ENCODE data around the gene YWHAG. TPM values are rescaled to one million over a fixed set of nuclear protein-coding genes. Genes with fewer than 3 reads are reported as not detected.

Gene YWHAG
- total RNA-seq, 2 experiments from 2014 or later = 42.6 to 126 TPM

DNA sequence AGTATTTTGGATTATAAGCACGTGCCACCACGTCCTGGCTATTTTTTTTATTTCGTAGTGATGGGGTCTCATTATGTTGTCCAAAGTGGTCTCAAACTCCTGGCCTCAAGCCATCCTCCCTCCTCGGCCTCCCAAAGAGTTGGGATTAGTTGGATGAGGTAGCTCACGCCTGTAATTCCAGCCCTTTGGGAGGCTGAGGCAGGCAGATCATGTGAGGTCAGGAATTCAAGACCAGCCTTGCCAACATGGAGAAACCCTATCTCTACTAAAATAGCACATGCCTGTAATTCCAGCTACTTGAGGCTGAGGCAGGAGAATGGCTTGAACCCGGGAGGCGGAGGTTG, 21.8 kb upstream of the YWHAG start:
- no peaks in the 10 kb centered on the region for H4K20me1 ChIP-seq (ENCODE audit: insufficient read depth, low read length)
- H3K4me3 ChIP-seq (ENCODE audit: low read depth, low read length, poor library complexity, severe bottlenecking) = peak overlapping the region; percentile 64
- no peaks in the 10 kb centered on the region for H3K79me2 ChIP-seq (ENCODE audit: insufficient read depth, low read depth, low read length)
- intact Hi-C loops (cut with micrococcal nuclease; ENCODE audit: unreplicated experiment) = no loop called here
- peak overlapping the region; percentile 90 for H2AFZ ChIP-seq (ENCODE audit: low read length)
- ChIA-PET CTCF (ENCODE audit: unreplicated experiment) (no interaction called here), POLR2A (no interaction called here)
- no peaks in the 10 kb centered on the region for H3K9me3 ChIP-seq (ENCODE audit: low read length)
- no peak for DNase-seq (ENCODE audit: low spot score)
- H3K9me2 ChIP-seq (ENCODE audit: insufficient read depth, low read length) = no peaks in the 10 kb centered on the region
- no TSS peak for BruUV-seq (replicated peaks)
- H3K4me1 ChIP-seq (ENCODE audit: insufficient read depth, low read length, poor library complexity, severe bottlenecking) = peaks cover 6% of the 10 kb centered on the region
- H3K36me3 ChIP-seq (ENCODE audit: insufficient read depth, low read length) = no peaks in the 10 kb centered on the region
- no peak overlapping the region for H3K27ac ChIP-seq (ENCODE audit: low read depth, low read length, poor library complexity, severe bottlenecking)
- TF ChIP-seq EZH2phosphoT487 (IDR thresholded peaks at IDR 0.05; ENCODE audit: borderline replicate concordance, low read depth, low read length) (no peak), CTCF (conservative IDR thresholded peaks at IDR 0.05; ENCODE audit: low read length) (no peak)
- peak overlapping the region; percentile 72 for H3K4me2 ChIP-seq (ENCODE audit: low read length)

- intact Hi-C loops (cut with micrococcal nuclease; ENCODE audit: unreplicated experiment) = no loop called here
- H3K9me2 ChIP-seq (ENCODE audit: insufficient read depth, low read length) = no peaks in the 10 kb centered on the region
- no peaks in the 10 kb centered on the region for H4K20me1 ChIP-seq (ENCODE audit: insufficient read depth, low read length)
- no peaks in the 10 kb centered on the region for H3K36me3 ChIP-seq (ENCODE audit: insufficient read depth, low read length)
- no peak overlapping the region for H3K4me3 ChIP-seq (ENCODE audit: low read depth, low read length, poor library complexity, severe bottlenecking)
- POLR2A ChIA-PET = interaction anchor here (0.6 to 1.7 kb wide), 2 partner anchors 8 to 22 kb away, joined by 3 to 4 read pairs; no protein-coding TSS in a partner anchor
- CTCF ChIA-PET (ENCODE audit: unreplicated experiment) = no interaction called here
- H3K4me2 ChIP-seq (ENCODE audit: low read length) = no peak overlapping the region
- H3K79me2 ChIP-seq (ENCODE audit: insufficient read depth, low read depth, low read length) = no peaks in the 10 kb centered on the region
- H3K9me3 ChIP-seq (ENCODE audit: low read length) = no peaks in the 10 kb centered on the region
- no peak overlapping the region for H3K27ac ChIP-seq (ENCODE audit: low read depth, low read length, poor library complexity, severe bottlenecking)
- no peak for DNase-seq (ENCODE audit: low spot score)
- BruUV-seq (replicated peaks) = no TSS peak
- TF ChIP-seq CTCF (conservative IDR thresholded peaks at IDR 0.05; ENCODE audit: low read length) (no peak), EZH2phosphoT487 (IDR thresholded peaks at IDR 0.05; ENCODE audit: borderline replicate concordance, low read depth, low read length) (no peak)
- H2AFZ ChIP-seq (ENCODE audit: low read length) = no peak overlapping the region
- peaks cover 6% of the 10 kb centered on the region for H3K4me1 ChIP-seq (ENCODE audit: insufficient read depth, low read length, poor library complexity, severe bottlenecking)
Measured at GRCh38 chr7:76377186-76377918, 18.6 kb upstream of the YWHAG start.

GRCh38 chr7:76375251-76375650, 16.5 kb upstream of the YWHAG start:
- Histone ChIP-seq H3K4me2 (ENCODE audit: low read length) (no peak overlapping the region), H3K36me3 (ENCODE audit: insufficient read depth, low read length) (no peaks in the 10 kb centered on the region), H3K4me1 (ENCODE audit: insufficient read depth, low read length, poor library complexity, severe bottlenecking) (peaks cover 3% of the 10 kb centered on the region), H3K27ac (ENCODE audit: low read depth, low read length, poor library complexity, severe bottlenecking) (no peak overlapping the region), H3K9me3 (ENCODE audit: low read length) (no peaks in the 10 kb centered on the region), H4K20me1 (ENCODE audit: insufficient read depth, low read length) (no peaks in the 10 kb centered on the region), H3K9me2 (ENCODE audit: insufficient read depth, low read length) (no peaks in the 10 kb centered on the region), H2AFZ (ENCODE audit: low read length) (no peak overlapping the region), H3K4me3 (ENCODE audit: low read depth, low read length, poor library complexity, severe bottlenecking) (no peak overlapping the region), H3K79me2 (ENCODE audit: insufficient read depth, low read depth, low read length) (no peaks in the 10 kb centered on the region)
- no peak for TF ChIP-seq EZH2phosphoT487 (IDR thresholded peaks at IDR 0.05; ENCODE audit: borderline replicate concordance, low read depth, low read length)
- no peak for TF ChIP-seq CTCF (conservative IDR thresholded peaks at IDR 0.05; ENCODE audit: low read length)
- ChIA-PET CTCF (ENCODE audit: unreplicated experiment) (no interaction called here), POLR2A (interaction anchor here (0.7 kb wide), 1 partner anchor 179 kb away, joined by 3 read pairs; no protein-coding TSS in a partner anchor)
- no peak for DNase-seq (ENCODE audit: low spot score)
- no TSS peak for BruUV-seq (replicated peaks)
- intact Hi-C loops (cut with micrococcal nuclease; ENCODE audit: unreplicated experiment) = no loop called here
